NB4 (cell line): ENCODE measurements around the gene C11orf21.

Experiments used
- DNase-seq: peaks from one replicate; pipeline ENCODE4 v3.0.0; 2010; ENCODE audit warnings: low read depth
- H3K4me3 ChIP-seq: one replicate; pipeline ENCODE4 v1.5.1; 2011; ENCODE audit warnings: mild to moderate bottlenecking, low read depth, low read length, moderate library complexity
- MYC ChIP-seq: IDR thresholded peaks from 2 replicates; pipeline ENCODE4 v1.6.1; 2011; ENCODE audit warnings: low read depth, low read length
- POLR2A ChIP-seq: IDR thresholded peaks from 2 replicates; pipeline ENCODE4 v1.6.1; 2011; ENCODE audit warnings: mild to moderate bottlenecking; ENCODE audit not compliant: insufficient read length; ENCODE audit errors: extremely low read depth
- TF ChIP-seq, protein P1 (sequence below): IDR thresholded peaks from 2 replicates; pipeline ENCODE4 v1.6.1; 2011; ENCODE audit warnings: low read depth, low read length
- TF ChIP-seq, protein P2 (sequence below): IDR thresholded peaks from one replicate; pipeline ENCODE4 v1.5.1; 2012; ENCODE audit warnings: low read depth, low read length

Gene C11orf21

DNA sequence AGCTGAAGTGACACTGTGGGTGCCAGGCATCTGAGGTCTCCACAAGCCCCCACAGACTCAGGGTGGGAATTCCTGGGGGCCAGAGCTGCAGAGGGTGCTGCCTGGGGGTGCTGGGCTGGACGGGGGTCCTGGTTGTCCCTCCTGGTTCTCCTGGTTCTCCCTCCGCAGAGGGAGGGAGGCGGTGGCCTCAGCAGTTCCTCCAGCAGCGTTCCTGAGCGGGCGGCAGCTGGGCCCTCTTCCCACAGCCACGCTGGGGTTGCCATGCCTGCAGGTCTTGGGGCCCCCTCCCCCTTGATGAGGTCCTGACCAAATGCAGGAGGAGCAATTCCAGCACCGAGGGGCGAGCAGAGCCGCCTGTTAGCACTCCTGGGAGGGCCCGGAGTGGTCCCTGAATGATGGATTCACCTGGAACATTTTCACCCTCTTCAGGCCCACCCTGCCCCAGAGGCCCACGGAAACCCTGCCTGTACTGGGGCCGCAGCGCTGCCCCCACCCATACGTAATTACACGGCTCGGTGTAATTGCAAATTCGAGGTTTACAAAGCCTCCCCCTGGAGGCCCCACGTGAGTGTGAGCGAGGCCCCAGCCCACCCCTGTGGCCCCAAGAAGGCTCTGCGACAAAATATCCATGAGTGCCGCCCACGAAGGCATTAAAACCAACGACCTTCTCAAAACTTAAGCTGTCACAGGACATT is 635 bp downstream of the C11orf21 start:
- TF ChIP-seq POLR2A, result peak; percentile 10
- TF ChIP-seq, protein P1, sequence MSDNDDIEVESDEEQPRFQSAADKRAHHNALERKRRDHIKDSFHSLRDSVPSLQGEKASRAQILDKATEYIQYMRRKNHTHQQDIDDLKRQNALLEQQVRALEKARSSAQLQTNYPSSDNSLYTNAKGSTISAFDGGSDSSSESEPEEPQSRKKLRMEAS, result no peak
- TF ChIP-seq, protein P2, sequence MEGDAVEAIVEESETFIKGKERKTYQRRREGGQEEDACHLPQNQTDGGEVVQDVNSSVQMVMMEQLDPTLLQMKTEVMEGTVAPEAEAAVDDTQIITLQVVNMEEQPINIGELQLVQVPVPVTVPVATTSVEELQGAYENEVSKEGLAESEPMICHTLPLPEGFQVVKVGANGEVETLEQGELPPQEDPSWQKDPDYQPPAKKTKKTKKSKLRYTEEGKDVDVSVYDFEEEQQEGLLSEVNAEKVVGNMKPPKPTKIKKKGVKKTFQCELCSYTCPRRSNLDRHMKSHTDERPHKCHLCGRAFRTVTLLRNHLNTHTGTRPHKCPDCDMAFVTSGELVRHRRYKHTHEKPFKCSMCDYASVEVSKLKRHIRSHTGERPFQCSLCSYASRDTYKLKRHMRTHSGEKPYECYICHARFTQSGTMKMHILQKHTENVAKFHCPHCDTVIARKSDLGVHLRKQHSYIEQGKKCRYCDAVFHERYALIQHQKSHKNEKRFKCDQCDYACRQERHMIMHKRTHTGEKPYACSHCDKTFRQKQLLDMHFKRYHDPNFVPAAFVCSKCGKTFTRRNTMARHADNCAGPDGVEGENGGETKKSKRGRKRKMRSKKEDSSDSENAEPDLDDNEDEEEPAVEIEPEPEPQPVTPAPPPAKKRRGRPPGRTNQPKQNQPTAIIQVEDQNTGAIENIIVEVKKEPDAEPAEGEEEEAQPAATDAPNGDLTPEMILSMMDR, result no peak
- no peak for TF ChIP-seq MYC
- H3K4me3 ChIP-seq, result peak overlapping the region; percentile 79
- peak; percentile 78 for DNase-seq

DNA sequence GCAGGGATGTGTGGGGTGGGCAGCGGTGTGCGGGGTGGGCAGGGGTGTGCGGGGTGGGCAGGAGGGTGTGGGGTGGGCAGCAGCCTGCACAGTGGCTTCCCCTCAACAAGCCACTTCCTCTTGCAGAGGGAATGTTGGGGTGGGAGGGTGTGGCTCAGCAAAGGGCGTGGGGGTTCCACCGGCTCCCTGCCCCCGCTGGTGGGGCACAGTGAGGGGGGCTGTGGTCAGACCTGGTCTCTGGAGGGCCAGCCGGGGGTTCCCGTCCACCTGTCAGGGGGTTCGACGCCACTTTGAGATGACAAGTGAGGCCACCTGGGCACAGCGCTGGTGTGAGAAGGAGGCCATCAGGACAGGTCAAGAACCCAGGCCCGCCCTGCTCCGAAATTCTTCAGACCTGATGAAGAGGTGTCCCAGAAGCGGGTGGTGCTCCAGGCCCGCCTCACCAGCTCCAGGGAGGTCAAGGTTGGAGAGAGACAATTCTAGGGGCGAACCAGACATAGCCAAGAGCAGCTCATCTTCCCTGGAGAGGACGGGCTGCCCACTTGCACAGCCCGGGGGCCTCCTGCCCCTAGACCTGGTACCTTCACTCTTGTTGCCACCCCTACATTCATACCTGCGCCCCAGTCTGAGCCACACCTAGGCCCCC is 1.3 kb downstream of the C11orf21 start:
- TF ChIP-seq, protein P1, result 0 out of 2 replicates have a peak, but pooled peaks have one; percentile 31
- TF ChIP-seq MYC (peak; percentile 36; the same call in 1 of the 2 replicates), POLR2A (no peak)
- peak; percentile 75 for DNase-seq
- peak overlapping the region; percentile 79 for H3K4me3 ChIP-seq

DNA sequence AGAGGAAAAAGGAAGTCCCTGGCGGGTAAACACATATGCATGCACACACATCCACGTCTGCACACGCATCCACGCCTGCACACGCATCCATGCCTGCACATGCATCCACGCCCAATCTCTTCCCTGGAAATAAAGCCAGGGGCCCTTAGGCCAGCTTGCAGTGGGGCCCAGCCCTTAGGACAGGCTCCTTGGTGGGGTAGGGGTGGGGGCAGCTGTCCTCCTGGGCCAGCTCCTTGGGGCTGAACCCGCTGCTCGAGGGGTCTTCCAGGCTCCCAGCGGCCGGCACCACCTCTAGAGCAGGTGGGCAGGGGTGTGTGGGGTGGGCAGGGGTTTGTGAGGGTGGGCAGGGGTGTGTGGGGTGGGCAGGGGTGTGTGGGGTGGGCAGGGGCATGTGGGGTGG is 1.9 kb downstream of the C11orf21 start:
- no peak overlapping the region for H3K4me3 ChIP-seq
- TF ChIP-seq, protein P1, result no peak
- no peak for TF ChIP-seq POLR2A
- no peak for TF ChIP-seq MYC
- TF ChIP-seq, protein P2, result no peak
- DNase-seq, result peak; percentile 8

DNA sequence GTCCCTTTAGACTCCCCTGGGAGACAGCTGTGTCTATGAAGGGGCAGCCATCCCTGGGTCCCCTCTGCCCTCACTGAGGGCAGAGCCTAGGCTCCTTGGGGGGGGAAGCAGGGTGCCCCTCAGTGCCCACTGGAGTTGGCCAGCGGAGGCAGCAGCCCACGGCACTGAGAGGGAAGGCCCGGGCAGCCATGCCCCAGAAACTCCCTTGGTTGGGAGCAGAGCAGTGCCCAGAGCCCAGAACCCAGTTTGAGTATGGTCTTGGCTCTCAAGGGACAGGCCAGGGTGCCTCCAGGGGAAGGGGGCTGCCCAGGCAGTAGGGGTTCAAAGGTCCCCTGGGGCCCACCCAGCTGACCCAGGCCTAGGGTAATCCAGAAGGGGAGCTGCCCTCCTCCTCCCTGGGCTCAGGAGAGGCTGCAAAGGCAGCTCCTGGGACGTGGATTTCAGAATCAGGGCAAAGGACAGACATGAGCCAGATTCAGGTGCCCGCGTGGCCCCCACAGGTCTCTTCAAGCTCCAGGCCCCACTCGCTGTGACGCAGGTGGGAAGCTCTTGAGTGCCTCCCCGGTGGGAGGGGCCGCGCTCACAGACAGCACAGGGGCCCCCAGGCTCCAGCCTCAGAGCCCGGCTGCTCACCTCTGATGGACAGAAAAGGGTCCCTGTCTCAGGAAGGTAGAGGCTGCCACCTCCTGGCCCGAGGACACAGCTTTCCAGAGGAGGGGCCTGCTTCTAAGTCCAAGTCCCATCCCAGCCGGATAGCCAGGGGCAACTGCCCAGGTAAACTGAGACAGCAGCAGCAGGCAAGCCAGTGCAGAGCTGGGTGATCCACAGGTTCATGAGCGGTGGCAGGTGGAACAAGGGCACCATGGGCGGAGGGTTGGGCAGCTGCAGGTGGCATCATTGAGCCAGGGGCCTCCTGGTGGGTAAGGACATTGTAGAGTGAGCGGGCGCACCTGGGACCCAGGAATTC is 2.6 kb downstream of the C11orf21 start:
- peak; percentile 35 for DNase-seq
- no peak for TF ChIP-seq MYC
- TF ChIP-seq, protein P2, result no peak
- TF ChIP-seq POLR2A, result no peak
- TF ChIP-seq, protein P1, result no peak
- no peak overlapping the region for H3K4me3 ChIP-seq

DNA sequence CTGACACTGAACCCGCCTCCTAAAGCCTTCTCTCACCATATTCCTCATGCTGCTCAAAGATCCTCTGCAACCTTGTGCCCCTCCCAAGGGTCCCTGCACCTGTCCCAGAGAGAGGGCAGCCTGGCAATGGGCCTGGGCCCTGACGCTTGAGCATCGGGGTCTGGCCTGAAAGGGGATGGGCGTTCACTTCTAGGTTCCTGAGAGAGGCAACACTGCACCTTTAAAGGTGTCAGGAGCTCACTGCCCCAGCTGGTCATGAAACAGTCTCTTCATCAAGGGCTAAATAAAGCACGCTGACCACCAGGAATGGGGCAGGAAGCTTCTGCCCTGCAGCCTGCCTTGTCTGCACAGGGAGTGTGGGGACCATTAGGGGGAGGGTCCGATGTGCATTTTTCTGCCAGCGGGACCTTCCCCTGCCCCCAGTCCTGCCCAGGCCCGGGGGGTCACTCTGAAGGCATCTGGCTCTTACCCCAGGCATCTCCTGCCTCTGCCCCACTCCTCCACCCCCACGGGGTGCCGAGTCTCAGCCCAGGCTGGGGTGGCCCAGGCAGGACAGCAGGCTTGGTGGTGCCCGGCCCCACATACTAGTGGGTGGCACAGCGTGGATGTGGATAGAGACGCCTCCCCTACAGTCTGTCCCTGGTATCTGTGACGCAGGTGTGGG is 3.5 kb downstream of the C11orf21 start:
- no peak for DNase-seq
- TF ChIP-seq, protein P1, result no peak
- no peak for TF ChIP-seq MYC
- no peak overlapping the region for H3K4me3 ChIP-seq

DNA sequence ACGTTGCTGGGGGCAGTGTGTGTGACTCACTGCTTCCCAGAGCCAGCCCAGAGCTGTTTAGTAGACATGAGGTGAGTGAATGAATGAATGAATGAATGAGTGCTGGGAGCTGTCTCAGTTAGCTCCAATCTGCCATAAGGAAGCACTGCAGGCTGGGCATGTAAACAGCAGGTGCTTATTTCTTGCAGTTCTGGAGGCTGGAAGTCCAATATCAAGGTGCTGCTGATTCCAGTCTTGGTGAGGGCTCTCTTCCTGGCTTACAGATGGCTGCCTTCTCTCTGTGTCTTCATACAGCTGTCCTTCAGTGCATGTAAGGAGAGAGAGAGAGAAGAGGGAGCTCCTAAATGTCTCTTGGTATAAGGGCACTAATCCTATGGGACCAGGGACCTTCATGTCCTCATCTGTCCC is 4.1 kb downstream of the C11orf21 start:
- no peak for TF ChIP-seq POLR2A
- TF ChIP-seq, protein P2, result no peak
- TF ChIP-seq MYC, result no peak
- TF ChIP-seq, protein P1, result no peak
- no peak overlapping the region for H3K4me3 ChIP-seq
- peak; percentile 5 for DNase-seq
